GM19239 (cell line): Measurements from ENCODE around the gene MGA.

Experiments
- DNase-seq: peaks from one replicate; pipeline ENCODE4 v3.0.0; 2011; ENCODE audit warnings: low spot score; ENCODE audit not compliant: insufficient read length
- FAIRE-seq: peaks from 2 replicates; lab custom pipeline; 2011; peaks lifted over from hg19 to GRCh38; lab: Jason Lieb, UNC

The MGA gene

GRCh38 chr15:41820791-41821423 is 160.7 kb downstream of the MGA start:
- FAIRE-seq (no peak), DNase-seq (no peak)

GRCh38 chr15:41821831-41822230 is 161.6 kb downstream of the MGA start:
- FAIRE-seq, result no peak
- no peak for DNase-seq

GRCh38 chr15:41822471-41822870 is 162.3 kb downstream of the MGA start:
- FAIRE-seq (no peak), DNase-seq (no peak)
